Activated CD4-positive, alpha-beta T cell treated with anti-CD3 and anti-CD28 coated beads, Interleukin-2, amount 50 U/mL, for 16 hours (primary cell): Measurements from ENCODE around the gene EFCAB12.
"Not testable (repeated sequence)": the region's sequence is repeated elsewhere in the genome, so short reads cannot be mapped to it uniquely, and the experiment has no call there.

ENCODE experiments used
- DNase-seq: peaks from one replicate; pipeline ENCODE4 v3.0.0-alpha.2; 2020

EFCAB12 gene

DNA sequence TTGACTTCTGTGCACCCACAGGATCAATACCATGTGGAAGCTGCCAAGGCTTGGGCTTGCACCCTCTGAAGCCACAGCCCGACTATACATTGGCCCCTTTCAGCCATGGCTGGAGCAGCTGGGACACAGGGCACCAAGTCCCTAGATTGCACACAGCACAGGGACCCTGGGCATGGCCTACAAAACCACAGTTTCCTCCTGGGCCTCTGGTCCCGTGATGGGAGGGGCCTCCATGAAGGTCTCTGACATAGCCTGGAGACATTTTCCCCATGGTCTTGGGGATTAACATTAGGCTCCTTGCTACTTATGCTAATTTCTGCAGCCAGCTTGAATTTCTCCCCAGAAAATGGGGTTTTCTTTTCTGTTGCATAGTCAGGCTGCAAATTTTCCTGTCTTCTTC is 63.6 kb downstream of the EFCAB12 start:
- DNase-seq = not testable (repeated sequence)

GRCh38 chr3:129363356-129363755 is 65.1 kb downstream of the EFCAB12 start:
- DNase-seq = not testable (repeated sequence)

- no peak for DNase-seq
Observed at GRCh38 chr3:129360705-129361460, 67.6 kb downstream of the EFCAB12 start.

- no peak for DNase-seq
Observed at GRCh38 chr3:129360171-129360611, 68.2 kb downstream of the EFCAB12 start.

DNA sequence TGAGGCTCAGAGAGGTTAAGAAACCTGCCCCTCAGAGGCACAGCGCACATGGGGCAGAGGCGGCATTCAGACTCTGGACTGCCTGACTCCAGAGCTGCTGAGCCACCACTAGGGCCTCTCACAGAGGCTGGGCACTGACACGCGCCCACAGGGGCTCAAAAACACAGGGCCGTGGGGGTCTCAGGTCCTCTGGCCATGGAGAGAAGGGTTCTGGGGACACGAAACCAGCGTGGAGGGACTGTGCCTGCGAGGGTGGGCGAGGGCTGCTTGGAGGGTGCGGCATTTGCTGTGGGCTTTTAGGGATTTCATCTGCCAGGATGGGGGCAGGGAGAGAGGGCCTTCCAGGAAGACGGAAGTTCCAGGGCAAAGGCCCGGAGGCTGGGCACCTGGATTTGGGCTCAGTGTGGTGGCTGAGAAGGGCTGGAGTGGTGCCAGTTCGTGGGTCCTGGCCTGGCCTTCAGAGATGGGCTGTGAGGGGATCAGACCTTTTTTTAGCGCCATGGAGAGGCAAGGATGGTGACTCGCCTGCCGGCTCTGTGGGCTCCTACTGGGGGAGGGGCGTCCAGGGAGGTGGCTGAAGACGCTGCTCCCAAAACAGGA is 69.6 kb downstream of the EFCAB12 start:
- no peak for DNase-seq

- no peak for DNase-seq
Observed at GRCh38 chr3:129358177-129358771, 70.2 kb downstream of the EFCAB12 start.

- no peak for DNase-seq
Observed at GRCh38 chr3:129357616-129358015, 70.8 kb downstream of the EFCAB12 start.

DNA sequence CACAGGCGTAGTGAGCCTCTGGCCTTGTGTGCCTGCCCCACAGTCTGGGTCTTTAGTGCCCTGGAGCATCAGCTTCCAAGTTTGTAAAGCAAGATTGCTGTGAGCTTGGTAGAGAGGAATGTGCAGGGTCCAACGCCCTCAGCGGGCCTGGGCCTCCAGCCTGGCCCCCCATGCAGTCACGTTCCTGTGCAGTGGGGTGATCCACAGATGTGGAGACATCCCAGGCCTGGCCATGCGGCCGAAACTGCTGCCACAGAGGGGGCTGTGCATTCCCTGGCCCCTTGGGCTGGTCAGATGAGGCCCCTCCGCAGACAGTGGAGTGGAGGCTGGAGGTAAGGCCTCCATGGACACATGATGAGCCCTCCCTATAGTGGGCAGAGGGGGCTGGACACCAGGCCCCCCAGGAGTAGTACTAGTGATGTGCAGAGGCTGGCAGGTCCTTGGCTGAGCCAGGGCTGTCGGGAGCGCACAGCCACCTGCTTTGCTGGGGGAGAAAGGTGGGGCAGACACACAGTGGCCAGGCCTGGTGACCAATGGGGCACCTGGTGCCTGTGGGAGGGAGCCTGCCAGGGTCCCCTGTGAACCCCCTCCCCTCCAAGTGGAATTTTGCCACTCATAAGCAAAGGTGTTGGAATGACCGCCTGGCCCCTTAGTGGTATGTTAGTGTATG is 71.5 kb downstream of the EFCAB12 start:
- DNase-seq = no peak

- DNase-seq = no peak
Observed at GRCh38 chr3:129353589-129353941, 74.9 kb downstream of the EFCAB12 start.

- no peak for DNase-seq
Observed at GRCh38 chr3:129352650-129353588, 75.5 kb downstream of the EFCAB12 start.

GRCh38 chr3:129352045-129352444 is 76.4 kb downstream of the EFCAB12 start:
- no peak for DNase-seq
